Astrocyte of the spinal cord (primary cell): ENCODE results near the gene ATG9A.

Source experiments
- DNase-seq: peaks from one replicate; pipeline ENCODE4 v3.0.0; 2011; ENCODE audit warnings: low read depth, low spot score
- H3K4me3 ChIP-seq: 2 replicates; pipeline ENCODE4 v1.5.1; 2011; ENCODE audit warnings: low read depth, mild to moderate bottlenecking, low read length, moderate library complexity
- CTCF ChIP-seq: IDR thresholded peaks from 2 replicates; pipeline ENCODE4 v1.5.1; 2012; ENCODE audit warnings: low read depth, mild to moderate bottlenecking, low read length, inconsistent platforms
- in situ Hi-C: cut with HindIII; loops from 2 replicates; pipeline ENCODE4 v1.10.0; 2017; ENCODE audit warnings: low sequenced_read_pairs

The ATG9A gene

DNA sequence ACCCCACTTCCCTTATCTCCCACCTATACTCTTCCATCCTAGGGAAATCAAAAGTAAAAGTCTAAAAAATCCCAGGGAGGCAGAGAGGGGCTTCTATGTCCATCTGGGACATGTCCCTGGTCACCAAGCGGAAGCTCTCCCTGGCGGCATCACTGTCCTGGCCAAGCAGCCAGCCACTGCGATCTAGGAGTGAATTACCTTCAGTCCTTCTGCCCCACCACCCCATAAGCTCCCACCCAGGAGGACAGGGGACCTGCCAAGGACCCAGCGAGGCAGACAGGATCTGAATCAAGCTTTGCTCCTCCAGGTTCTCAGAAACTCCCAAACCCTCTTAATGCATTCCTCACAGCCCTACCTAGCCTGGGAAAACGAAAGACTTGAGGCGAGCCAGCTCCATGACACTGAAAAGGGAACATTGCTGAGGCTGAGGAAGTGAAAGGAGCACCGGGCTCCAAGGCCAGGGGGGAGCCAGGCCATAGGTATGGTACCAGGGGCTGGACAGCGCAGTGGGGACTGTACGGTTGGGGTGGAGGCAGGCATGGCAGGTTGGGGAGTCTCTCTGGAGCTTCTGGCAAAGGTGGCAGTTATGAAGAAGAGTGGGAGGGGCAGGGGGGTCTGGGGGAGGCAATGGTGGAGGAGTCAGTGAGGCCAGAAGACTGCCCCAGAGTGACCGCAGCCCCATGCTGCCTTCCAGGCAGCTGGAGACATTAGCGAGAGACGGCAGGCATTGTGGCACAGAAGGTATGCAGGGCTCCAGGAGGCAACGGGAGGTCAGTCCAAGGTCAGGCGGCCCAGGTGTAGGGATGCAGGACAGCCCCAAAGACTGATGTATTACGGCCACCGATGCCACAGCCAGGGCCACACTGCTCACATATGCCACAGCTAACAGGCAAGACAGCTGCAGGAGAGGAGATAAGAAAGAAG is 56.9 kb downstream of the ATG9A start:
- in situ Hi-C loops, result no loop called here
- no peak for DNase-seq
- no peak for TF ChIP-seq CTCF
- H3K4me3 ChIP-seq, result no peak overlapping the region

DNA sequence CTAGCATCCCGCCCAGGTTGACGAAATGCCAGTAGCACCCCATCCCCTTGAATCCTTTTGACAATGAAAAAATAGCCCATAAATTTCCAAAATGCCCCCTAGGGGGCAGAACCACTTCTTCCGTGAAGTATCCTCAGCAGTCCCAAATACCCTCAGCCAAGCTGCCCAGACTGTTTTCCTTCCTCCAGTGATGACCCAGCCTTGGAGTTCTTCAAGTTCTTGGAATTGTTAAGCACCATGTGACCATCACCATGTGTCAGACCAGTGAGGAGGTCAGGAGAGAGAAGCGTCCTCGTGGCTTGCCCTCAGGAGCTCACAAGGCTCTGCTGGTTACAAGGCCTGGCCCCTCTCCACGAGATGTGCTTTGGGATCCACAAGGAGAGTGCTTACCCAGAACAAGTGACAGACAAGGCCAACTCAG is 58.2 kb downstream of the ATG9A start:
- DNase-seq, result peak; percentile 66
- no peak overlapping the region for H3K4me3 ChIP-seq
- in situ Hi-C loops, result no loop called here
- peak; percentile 71 for TF ChIP-seq CTCF

- DNase-seq, result no peak
- no peak within 1 kb of the TSS for H3K4me3 ChIP-seq
- TF ChIP-seq CTCF, result no peak
- in situ Hi-C loops, result no loop called here
Observed at GRCh38 chr2:219169930-219170654, 59.3 kb downstream of the ATG9A start, which contains the start of gene SLC23A3. TSS of gene SLC23A3 (minus strand) at chr2:219170029. CDS start at chr2:219169984, 45 bp downstream.
